Measurements from ENCODE around the gene SOX6.

DNA sequence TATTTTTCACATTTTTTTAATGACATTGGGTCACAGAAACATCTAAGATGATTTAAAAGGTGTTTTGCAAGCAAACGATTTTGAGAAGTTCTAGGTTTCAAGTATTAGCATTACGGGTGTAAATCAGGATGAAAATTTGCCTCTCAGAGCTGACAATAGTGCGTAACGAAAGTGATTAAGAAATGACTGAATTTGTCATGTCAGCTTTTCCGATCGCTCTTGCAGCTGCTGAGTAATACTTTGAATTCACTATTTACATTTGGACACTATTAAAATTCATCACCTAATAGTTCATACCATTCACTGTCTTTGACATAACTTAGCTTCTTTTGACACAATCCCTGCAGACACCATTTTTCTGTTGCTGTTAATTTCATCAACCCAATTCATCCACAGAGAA lies 205.2 kb downstream of the SOX6 start:
- TF ChIP-seq POLR2G (IDR thresholded peaks at IDR 0.05; ENCODE audit: low read depth, low read length), result no peak
- no peak for TF ChIP-seq ATAD3A (CRISPR knock-in tag; IDR thresholded peaks at IDR 0.05)
- TF ChIP-seq ZNF530 (CRISPR knock-in tag; IDR thresholded peaks at IDR 0.05; ENCODE audit: low read depth), result no peak
- TF ChIP-seq ZNF501 (CRISPR knock-in tag; IDR thresholded peaks at IDR 0.05), result no peak
- TF ChIP-seq, protein P1, sequence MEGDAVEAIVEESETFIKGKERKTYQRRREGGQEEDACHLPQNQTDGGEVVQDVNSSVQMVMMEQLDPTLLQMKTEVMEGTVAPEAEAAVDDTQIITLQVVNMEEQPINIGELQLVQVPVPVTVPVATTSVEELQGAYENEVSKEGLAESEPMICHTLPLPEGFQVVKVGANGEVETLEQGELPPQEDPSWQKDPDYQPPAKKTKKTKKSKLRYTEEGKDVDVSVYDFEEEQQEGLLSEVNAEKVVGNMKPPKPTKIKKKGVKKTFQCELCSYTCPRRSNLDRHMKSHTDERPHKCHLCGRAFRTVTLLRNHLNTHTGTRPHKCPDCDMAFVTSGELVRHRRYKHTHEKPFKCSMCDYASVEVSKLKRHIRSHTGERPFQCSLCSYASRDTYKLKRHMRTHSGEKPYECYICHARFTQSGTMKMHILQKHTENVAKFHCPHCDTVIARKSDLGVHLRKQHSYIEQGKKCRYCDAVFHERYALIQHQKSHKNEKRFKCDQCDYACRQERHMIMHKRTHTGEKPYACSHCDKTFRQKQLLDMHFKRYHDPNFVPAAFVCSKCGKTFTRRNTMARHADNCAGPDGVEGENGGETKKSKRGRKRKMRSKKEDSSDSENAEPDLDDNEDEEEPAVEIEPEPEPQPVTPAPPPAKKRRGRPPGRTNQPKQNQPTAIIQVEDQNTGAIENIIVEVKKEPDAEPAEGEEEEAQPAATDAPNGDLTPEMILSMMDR (CRISPR knock-in tag; IDR thresholded peaks at IDR 0.05), result no peak
- no peak for TF ChIP-seq HDAC6 (IDR thresholded peaks at IDR 0.05; ENCODE audit: low read depth, low read length)
- no peak for TF ChIP-seq CREB1 (IDR thresholded peaks at IDR 0.05)
- no peak for TF ChIP-seq CREB1 (CRISPR knock-in tag; IDR thresholded peaks at IDR 0.05)
- TF ChIP-seq ARNT (IDR thresholded peaks at IDR 0.05), result no peak
- no peak for TF ChIP-seq SMAD1 (CRISPR knock-in tag; IDR thresholded peaks at IDR 0.05; ENCODE audit: borderline replicate concordance, low read depth)
- no peak for TF ChIP-seq ZNF441 (CRISPR knock-in tag; IDR thresholded peaks at IDR 0.05; ENCODE audit: borderline replicate concordance)
- no peak for TF ChIP-seq SNRNP70 (IDR thresholded peaks at IDR 0.05; ENCODE audit: low read depth, low read length)
- TF ChIP-seq KDM5A (IDR thresholded peaks at IDR 0.05; ENCODE audit: borderline replicate concordance, low read length), result no peak
- TF ChIP-seq CBX5 (CRISPR knock-in tag; IDR thresholded peaks at IDR 0.05; ENCODE audit: borderline replicate concordance), result no peak
- no peak for TF ChIP-seq ASH2L (IDR thresholded peaks at IDR 0.05; ENCODE audit: insufficient read length, low read depth, low read length)
